Measurements from ENCODE around the gene COL6A1.

The COL6A1 gene

GRCh38 chr21:45981151-45982091 lies at the start of gene COL6A1:
TSS of gene COL6A1 (plus strand) at chr21:45981770. CDS start at chr21:45981851, 81 bp downstream.
- Histone ChIP-seq H3K79me2 (ENCODE audit: low read length) (no peaks in the 10 kb centered on the region), H3K27ac (ENCODE audit: low read length) (no peak within 1 kb of the TSS), H3K9me3 (ENCODE audit: insufficient read depth, low read length) (no peaks in the 10 kb centered on the region), H3K27me3 (ENCODE audit: low read depth, low read length) (no peaks in the 10 kb centered on the region), H3K4me3 (ENCODE audit: low read length) (no peak within 1 kb of the TSS), H2AFZ (ENCODE audit: low read depth, low read length) (no peak within 1 kb of the TSS), H3K4me2 (ENCODE audit: low read length) (no peak within 1 kb of the TSS), H3K36me3 (replicated peaks; ENCODE audit: low read depth, low read length) (no peaks in the 10 kb centered on the region), H3K4me1 (ENCODE audit: low read length) (no peaks in the 10 kb centered on the region), H3K9ac (ENCODE audit: low read length) (no peak within 1 kb of the TSS), H4K20me1 (ENCODE audit: insufficient read depth, low read length) (no peaks in the 10 kb centered on the region)
- TF ChIP-seq CTCF (IDR thresholded peaks at IDR 0.05; ENCODE audit: low read depth, low read length) (no peak), EZH2phosphoT487 (IDR thresholded peaks at IDR 0.05; ENCODE audit: low read depth) (no peak)

GRCh38 chr21:45932922-45933502 lies 48.6 kb upstream of the COL6A1 start:
- no peak for TF ChIP-seq EZH2phosphoT487 (IDR thresholded peaks at IDR 0.05; ENCODE audit: low read depth)
- TF ChIP-seq CTCF (IDR thresholded peaks at IDR 0.05; ENCODE audit: low read depth, low read length) = no peak
- Histone ChIP-seq H3K27me3 (ENCODE audit: low read depth, low read length) (no peaks in the 10 kb centered on the region), H3K4me1 (ENCODE audit: low read length) (peaks cover 32% of the 10 kb centered on the region), H3K9ac (ENCODE audit: low read length) (no peak overlapping the region), H3K4me3 (ENCODE audit: low read length) (no peak overlapping the region), H4K20me1 (ENCODE audit: insufficient read depth, low read length) (no peaks in the 10 kb centered on the region), H2AFZ (ENCODE audit: low read depth, low read length) (no peak overlapping the region), H3K79me2 (ENCODE audit: low read length) (no peaks in the 10 kb centered on the region), H3K9me3 (ENCODE audit: insufficient read depth, low read length) (peaks cover 6% of the 10 kb centered on the region; the same call in 1 of the 2 replicates), H3K4me2 (ENCODE audit: low read length) (peak overlapping the region; percentile 20; the same call in 1 of the 2 replicates), H3K36me3 (replicated peaks; ENCODE audit: low read depth, low read length) (no peaks in the 10 kb centered on the region), H3K27ac (ENCODE audit: low read length) (peak overlapping the region; percentile 88)

- H3K27me3 ChIP-seq (ENCODE audit: low read depth, low read length) = no peaks in the 10 kb centered on the region
- peaks cover 32% of the 10 kb centered on the region for H3K4me1 ChIP-seq (ENCODE audit: low read length)
- no peak overlapping the region for H3K4me3 ChIP-seq (ENCODE audit: low read length)
- no peak overlapping the region for H3K4me2 ChIP-seq (ENCODE audit: low read length)
- H3K79me2 ChIP-seq (ENCODE audit: low read length) = no peaks in the 10 kb centered on the region
- H3K36me3 ChIP-seq (replicated peaks; ENCODE audit: low read depth, low read length) = no peaks in the 10 kb centered on the region
- TF ChIP-seq EZH2phosphoT487 (IDR thresholded peaks at IDR 0.05; ENCODE audit: low read depth) = no peak
- TF ChIP-seq CTCF (IDR thresholded peaks at IDR 0.05; ENCODE audit: low read depth, low read length) = no peak
- no peaks in the 10 kb centered on the region for H4K20me1 ChIP-seq (ENCODE audit: insufficient read depth, low read length)
- peak overlapping the region; percentile 88; the same call in 1 of the 2 replicates for H3K27ac ChIP-seq (ENCODE audit: low read length)
- H3K9ac ChIP-seq (ENCODE audit: low read length) = no peak overlapping the region
- no peak overlapping the region for H2AFZ ChIP-seq (ENCODE audit: low read depth, low read length)
- H3K9me3 ChIP-seq (ENCODE audit: insufficient read depth, low read length) = peaks cover 6% of the 10 kb centered on the region; the same call in 1 of the 2 replicates
Measured at GRCh38 chr21:45934085-45934484, 47.5 kb upstream of the COL6A1 start.

GRCh38 chr21:45934554-45934953 lies 47.0 kb upstream of the COL6A1 start:
- Histone ChIP-seq H3K79me2 (ENCODE audit: low read length) (no peaks in the 10 kb centered on the region), H3K36me3 (replicated peaks; ENCODE audit: low read depth, low read length) (no peaks in the 10 kb centered on the region), H3K9me3 (ENCODE audit: insufficient read depth, low read length) (peaks cover 6% of the 10 kb centered on the region; the same call in 1 of the 2 replicates), H2AFZ (ENCODE audit: low read depth, low read length) (no peak overlapping the region), H3K4me2 (ENCODE audit: low read length) (no peak overlapping the region), H3K4me3 (ENCODE audit: low read length) (no peak overlapping the region), H3K27ac (ENCODE audit: low read length) (no peak overlapping the region), H4K20me1 (ENCODE audit: insufficient read depth, low read length) (no peaks in the 10 kb centered on the region), H3K4me1 (ENCODE audit: low read length) (peaks cover 32% of the 10 kb centered on the region), H3K27me3 (ENCODE audit: low read depth, low read length) (no peaks in the 10 kb centered on the region), H3K9ac (ENCODE audit: low read length) (no peak overlapping the region)
- TF ChIP-seq EZH2phosphoT487 (IDR thresholded peaks at IDR 0.05; ENCODE audit: low read depth) (no peak), CTCF (IDR thresholded peaks at IDR 0.05; ENCODE audit: low read depth, low read length) (no peak)

All from OCI-LY3 (cell line).